Measurements from ENCODE around the gene PARD3.

DNA sequence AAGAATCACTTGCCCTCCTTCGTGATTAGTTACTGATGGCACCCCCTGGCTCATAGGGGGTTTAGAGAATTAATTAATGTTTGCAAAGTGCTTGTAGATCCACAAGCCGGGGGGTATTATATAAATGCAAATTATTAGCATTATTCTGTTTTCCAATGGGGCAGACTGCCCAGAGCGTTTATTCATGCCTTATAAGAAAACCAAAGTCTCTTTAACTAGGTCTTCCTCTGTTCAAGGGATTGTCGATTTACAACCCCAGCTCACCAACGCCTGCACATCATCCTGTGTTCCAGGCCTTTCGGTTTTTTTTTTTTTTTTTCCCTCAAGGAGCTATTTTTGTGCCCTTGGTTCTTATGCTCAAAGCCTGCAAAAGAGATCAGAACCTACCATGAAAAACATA lies 630.7 kb downstream of the PARD3 start:
- TF ChIP-seq, protein P1, sequence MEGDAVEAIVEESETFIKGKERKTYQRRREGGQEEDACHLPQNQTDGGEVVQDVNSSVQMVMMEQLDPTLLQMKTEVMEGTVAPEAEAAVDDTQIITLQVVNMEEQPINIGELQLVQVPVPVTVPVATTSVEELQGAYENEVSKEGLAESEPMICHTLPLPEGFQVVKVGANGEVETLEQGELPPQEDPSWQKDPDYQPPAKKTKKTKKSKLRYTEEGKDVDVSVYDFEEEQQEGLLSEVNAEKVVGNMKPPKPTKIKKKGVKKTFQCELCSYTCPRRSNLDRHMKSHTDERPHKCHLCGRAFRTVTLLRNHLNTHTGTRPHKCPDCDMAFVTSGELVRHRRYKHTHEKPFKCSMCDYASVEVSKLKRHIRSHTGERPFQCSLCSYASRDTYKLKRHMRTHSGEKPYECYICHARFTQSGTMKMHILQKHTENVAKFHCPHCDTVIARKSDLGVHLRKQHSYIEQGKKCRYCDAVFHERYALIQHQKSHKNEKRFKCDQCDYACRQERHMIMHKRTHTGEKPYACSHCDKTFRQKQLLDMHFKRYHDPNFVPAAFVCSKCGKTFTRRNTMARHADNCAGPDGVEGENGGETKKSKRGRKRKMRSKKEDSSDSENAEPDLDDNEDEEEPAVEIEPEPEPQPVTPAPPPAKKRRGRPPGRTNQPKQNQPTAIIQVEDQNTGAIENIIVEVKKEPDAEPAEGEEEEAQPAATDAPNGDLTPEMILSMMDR (IDR thresholded peaks at IDR 0.05; ENCODE audit: insufficient read depth, low read depth, low read length): no peak
- TF ChIP-seq EZH2 (IDR thresholded peaks at IDR 0.05; ENCODE audit: insufficient read depth, low read length): no peak

All from astrocyte (in vitro differentiated cells and primary cell).